T47D (cell line): Measurements from ENCODE around the gene PELI3.
A peak's percentile ranks its signal among the peaks of the same experiment; 100 is the strongest.

ENCODE experiments used
- DNase-seq, 2 experiments: peaks; one replicate each; pipeline versions ENCODE4 v3.0.0 to v3.0.0-alpha.2; 2011 to 2012; ENCODE audit warnings: low read depth in 1 of 2, low spot score in 1 of 2
- JUND ChIP-seq: IDR thresholded peaks from 2 replicates; pipeline ENCODE4 v1.6.1; 2012; ENCODE audit warnings: low read depth
- in situ Hi-C: cut with HindIII; loops from 2 replicates; pipeline ENCODE4 v1.10.0; 2016; ENCODE audit warnings: low sequenced_read_pairs, low pct_unique_long_range_greater_than_20kb

PELI3 gene

GRCh38 chr11:66473608-66474515 is 7.2 kb downstream of the PELI3 start:
- no peak for DNase-seq
- in situ Hi-C loops: no loop called here
- TF ChIP-seq JUND: no peak

GRCh38 chr11:66475349-66476172 is 8.9 kb downstream of the PELI3 start:
- in situ Hi-C loops: no loop called here

GRCh38 chr11:66476173-66476840 is 9.6 kb downstream of the PELI3 start:
- no peak for TF ChIP-seq JUND
- no peak for DNase-seq
- in situ Hi-C loops: no loop called here

More at GRCh38 chr11:66475349-66476172, 8.9 kb downstream of the PELI3 start:
- no peak for DNase-seq
- no peak for TF ChIP-seq JUND

GRCh38 chr11:66476841-66477251 is 10.1 kb downstream of the PELI3 start:
- no peak for DNase-seq
- TF ChIP-seq JUND: no peak
- in situ Hi-C loops: no loop called here

GRCh38 chr11:66477263-66478201 is 10.8 kb downstream of the PELI3 start:
- TF ChIP-seq JUND: no peak
- DNase-seq: no peak
- in situ Hi-C loops: no loop called here

- in situ Hi-C loops: no loop called here
- no peak for TF ChIP-seq JUND
- peak; percentile 44 to 56 for DNase-seq
Measured at GRCh38 chr11:66478729-66479393, 12.2 kb downstream of the PELI3 start.

GRCh38 chr11:66479394-66480116 is 12.8 kb downstream of the PELI3 start:
- peak; percentile 48 to 91 for DNase-seq
- TF ChIP-seq JUND: no peak
- in situ Hi-C loops: no loop called here

GRCh38 chr11:66480117-66480938 is 13.6 kb downstream of the PELI3 start, which contains the start of gene DPP3:
Gene DPP3, plus strand, starts transcription at chr11:66480434. Its CDS starts 1,767 bp downstream, at chr11:66482201.
- in situ Hi-C loops: no loop called here
- peak; percentile 99 to 100 for DNase-seq
- TF ChIP-seq JUND: no peak

- in situ Hi-C loops: no loop called here
- no peak for TF ChIP-seq JUND
- DNase-seq: no peak
Measured at GRCh38 chr11:66484806-66485380, 18.2 kb downstream of the PELI3 start.
